ENCODE measurements around the gene BRMS1.

Gene BRMS1

DNA sequence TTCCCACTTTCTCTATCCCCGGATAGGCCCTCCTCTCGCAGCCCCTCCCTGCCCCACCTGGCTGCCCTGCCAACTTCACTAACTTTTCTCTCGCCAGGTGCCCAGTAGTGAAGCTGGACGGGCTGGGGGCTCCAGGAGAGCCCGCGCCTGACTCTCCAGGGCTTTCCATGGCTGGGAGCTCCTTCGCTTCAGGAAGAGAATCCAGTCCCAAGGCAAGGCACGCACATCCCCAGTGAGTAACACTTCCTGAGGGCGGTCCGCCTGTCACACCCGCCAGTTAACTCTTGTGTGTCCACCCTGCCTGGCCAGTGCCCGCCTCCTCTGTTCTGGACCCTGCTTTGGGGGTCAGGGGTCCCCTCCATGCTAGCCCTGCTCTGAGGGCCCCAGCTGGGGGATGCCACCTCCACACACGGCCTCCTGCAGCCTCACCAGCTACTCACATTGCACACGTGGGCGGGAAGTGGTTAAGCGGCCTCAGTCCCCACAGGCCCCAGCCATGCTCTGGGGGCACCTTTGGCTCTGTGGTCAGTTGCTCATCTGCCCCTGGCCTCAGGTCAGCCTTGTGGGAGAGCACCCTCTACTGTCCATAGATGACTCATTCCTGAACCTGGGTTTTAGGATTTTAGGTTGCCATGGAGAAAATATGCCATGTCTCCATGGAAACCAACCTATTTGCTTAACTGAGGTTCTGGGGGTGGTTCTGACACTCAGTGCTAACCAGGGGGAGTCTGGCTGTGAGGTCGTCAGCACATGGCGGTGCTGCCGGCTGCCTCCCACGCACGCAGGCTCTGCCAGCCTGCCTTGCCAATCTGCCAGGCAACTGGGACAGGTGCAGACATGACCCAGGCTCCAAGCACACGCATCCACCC, 8.4 kb downstream of the BRMS1 start, which contains the start of gene RIN1:
RIN1 (minus strand) TSS at position 201 of the 869 bp plus-strand sequence; CDS start at position 169, 32 bp downstream.
- DNase-seq: no peak

DNA sequence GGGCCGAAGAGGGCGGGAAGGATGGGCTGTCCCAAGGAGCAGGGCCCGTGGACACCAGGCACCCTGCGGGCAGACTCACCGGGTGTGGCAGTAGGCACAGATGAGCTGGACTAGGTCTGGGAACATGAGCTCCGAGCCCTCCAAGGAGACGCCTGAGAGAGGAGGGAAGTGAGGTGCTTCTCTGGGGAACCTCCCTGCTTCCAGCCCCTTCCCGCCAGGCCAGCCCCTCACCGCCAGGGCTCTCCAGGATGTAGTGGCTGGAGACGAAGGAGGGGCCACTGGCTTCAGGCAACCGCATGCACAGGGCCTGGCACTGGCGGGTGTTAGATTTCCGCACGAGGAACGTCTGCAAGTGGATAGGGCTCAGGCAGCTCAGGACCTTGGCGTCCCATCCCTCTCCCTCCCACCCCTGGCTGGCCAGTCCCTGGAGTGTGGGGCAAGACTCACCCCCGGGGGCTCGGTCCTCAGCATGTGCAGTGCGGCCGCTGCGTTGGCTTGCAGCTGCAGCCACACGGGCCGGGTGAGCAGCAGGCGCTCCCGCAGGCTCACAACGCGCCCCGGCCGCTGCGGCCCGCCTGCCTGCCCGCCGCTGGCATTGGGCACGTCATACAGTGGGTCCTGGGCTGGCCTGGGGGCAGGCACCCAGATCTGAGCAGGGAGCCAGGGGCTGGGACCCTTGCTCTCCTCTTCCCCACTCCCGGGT, 9.2 kb downstream of the BRMS1 start:
- DNase-seq: no peak

DNA sequence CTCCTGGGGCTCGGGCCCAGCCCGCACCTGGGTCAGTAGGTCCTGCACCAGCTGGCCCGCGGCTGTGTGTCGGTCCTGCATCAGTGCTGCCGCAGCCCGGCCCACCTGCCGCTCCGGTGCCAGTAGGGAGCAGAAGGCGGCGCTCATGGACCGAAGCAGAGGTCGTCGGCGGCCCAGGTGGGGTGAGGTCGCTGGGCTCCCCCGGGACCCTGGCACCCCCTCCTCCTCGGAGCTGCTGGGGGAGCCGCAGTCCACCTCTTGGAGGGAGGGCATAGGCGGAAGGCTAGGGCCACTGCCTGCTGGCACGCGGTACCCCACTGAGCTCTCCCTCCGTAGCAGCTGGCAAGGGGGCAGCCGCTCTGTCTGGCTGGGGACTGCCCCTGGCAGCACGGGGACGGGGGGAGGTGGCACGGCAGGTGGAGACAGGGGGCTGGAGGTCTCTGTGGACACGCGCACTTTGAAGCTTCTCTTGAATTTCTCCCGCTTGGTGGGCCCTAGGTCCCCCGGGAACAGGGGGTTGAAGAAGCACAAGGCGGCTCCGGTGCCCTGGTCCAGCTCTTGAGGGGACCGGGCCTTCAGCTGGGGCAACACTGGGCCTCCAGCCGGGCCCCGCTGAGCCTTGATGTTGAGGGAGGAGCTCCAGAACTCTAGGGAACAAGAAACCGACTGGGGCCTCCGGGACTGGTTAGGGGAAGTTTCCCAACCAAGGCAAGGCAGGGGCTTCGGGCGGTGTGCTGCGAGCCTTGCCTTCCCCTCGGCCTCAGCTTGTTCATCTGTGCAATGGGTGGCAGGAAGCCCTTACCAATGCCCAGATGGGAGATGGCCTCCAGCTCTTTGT, 10.1 kb downstream of the BRMS1 start:
- no peak for DNase-seq

DNA sequence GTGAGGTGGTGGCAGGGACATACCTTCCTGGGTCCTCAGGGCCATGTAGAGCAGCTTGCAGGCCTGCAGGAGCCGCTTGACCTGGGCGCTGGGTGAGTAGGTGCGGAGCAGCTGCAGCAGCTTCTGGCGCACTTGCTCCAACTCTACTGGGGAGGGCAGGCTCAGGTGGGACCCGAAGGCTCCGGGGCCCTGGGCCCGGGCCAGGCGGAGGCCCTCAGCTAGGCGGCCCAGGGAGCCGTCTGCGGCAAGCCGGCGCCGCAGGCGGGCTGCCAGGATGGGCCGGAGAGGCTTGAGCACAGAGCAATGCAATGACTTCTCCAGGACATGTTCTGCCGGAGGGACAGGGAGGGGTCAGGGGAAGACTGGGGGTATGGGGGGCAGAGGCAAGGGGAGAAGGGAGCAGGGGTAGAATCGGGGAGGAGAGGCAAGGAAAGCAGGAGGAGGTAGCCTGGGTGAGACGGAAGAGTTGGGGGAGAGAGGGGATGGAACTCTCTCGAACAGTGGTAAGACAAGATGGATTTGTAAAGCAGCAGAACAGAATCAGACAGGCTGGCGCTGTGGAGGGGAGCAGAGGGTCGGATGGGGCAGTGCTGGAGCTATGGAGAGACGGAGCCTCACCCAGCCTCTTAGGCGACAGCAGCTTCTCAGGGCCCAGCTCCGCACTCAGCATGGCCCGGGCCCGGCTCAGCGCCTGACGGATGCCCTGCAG, 10.9 kb downstream of the BRMS1 start:
- no peak for DNase-seq

DNA sequence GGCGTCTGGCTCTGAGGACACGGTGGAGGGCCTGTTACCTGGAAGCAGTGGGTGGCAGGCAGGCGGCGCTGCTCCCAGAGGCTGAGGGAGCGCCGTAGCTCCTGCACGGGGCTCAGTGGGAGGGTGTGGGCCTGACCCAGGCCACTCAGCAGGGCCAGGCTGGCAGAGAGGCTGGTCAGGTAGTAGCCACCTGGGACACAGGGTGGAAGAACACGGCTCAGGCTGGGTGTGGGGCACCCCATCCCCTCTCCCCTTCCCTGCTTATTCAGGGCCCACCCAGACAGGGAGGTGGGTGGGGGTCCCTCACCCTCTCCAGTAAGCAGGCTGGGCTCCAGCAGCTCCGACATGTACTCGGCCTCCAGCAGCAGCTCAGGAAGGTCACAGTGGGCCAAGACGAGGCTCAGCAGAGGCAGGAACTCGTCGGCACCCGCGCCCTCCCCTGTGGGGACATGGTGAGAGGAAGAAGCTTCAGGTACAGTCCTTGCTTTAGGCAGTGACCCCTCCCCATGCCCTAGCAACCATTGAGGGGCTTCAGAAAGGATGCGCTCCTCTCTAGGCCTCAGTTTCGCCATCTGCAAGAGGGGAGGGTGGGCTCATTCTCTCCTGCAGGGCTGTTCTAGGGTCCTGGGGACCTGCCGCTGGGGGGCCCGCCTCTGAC, 11.6 kb downstream of the BRMS1 start:
- no peak for DNase-seq

DNA sequence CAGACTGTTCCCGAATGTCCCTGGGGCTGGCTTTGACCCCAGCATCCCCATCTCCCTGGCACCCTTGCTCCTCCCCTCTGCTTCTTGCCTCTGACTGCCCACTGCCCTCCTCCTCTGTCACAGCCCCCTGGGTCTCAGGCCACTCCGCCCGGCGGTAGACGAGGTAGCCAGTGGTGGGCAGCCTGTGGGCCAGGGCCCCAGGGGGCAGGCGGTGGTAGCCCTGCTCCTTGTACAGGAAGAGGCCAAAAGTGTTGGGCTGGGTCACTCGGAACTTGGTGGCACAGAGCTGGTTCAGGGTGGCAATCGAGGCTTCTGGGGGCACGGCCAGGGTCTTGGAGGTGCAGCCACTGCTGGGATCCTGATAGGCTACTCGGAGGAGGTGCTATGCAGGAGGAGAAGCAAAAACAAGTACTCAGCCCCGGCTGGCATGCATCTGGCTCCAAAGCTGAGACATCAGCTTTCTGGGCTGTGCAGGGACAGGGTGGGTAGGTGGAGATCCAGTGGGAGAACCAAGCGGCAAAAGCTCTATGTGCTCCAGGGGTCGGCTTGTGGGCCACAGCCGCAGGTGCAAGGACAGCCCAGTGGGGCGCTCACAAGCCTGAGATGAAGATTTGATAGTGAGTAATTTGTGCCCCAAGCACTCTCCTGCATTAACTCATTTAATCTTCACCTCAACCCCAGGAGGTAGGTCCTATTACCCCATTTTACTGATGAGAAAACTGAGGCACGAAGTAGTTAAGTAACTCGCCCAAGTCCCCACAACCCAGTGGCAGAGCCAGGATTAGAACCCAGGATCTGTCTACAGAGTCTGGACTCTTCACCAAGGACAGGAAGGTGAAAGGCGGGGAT, 12.3 kb downstream of the BRMS1 start:
- DNase-seq: no peak

DNA sequence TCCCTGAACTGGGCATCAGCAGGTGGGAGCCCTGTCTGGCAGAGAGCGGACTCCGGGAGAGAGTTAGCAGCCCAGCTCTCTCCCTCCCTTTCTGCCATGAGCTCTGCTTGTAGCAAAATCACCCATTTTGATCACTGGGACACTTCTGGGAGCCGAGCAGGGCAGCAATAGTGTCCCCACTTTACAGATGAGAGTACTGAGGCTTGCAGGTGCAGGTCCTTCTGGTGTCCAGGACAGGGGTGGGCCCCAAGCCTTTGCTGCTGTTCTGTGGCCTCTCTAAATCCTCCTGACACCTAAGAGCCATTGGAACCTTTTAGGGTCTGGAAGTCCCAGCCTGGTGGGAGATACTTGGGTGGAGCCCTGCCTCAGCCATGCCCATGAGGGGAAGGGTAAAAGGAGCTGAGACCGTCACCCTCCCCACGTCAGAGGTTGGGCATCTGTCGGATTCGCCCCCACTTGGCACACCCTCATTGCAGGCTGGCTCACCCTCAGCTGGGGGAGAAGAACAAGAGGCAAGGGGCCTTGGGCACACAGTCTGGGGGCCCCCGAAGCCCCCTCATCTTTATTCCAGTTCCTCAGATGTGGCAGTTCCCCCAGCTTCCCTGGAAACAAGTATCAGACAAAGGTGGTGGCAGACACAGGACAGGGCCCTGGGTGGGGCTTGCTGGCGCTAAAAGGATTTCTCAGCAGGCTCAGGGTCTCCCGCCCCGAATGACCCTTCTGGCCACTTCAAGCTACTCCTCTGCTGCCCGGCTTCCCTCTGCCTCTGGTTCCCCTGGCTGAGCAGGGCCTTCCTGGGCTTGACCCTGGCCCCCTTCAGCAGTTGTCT, 13.1 kb downstream of the BRMS1 start:
- DNase-seq: no peak

DNA sequence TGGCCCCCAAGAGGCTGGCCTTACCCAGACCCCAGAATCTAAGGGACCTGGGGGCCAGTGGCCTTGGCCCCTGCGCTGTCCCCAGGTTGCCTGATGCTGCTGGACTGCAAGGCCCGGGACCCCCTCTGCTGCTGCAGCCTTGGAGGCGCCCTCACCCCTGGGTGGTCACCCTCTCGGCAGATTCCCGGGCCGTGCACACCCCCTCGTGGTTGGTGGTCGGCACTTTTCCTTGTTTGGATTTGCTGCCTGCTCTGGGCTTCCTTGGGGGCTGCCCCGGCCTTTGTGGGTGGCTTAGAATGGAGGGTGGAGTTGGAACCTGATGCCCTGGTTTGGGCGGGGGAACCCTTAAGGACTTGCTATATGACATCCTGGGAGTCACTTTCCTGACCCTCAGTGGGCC, 14.0 kb downstream of the BRMS1 start:
- no peak for DNase-seq

DNA sequence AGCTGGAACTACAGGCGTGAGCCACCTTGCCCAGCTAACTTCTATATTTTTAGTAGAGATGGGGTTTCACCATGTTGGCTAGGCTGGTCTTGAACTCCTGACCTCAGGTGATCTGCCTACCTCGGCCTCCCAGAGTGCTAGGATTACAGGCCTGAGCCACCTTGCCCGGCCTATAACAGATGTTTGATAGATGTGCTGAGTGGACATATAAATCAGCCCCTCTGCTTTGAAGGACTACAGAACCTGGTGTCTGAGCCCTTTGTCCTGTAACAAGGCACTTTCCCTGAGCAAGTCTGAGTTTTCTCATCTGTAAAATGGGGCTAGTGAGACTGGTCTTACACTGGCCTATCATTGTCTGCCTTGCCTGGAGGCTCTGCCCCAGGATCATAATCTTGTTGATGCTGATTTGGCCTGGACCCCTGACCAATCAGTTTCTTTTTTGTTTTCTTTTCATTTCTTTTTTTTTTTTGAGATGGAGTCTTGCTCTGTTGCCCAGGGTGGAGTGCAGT, 15.7 kb downstream of the BRMS1 start:
- no peak for DNase-seq

DNA sequence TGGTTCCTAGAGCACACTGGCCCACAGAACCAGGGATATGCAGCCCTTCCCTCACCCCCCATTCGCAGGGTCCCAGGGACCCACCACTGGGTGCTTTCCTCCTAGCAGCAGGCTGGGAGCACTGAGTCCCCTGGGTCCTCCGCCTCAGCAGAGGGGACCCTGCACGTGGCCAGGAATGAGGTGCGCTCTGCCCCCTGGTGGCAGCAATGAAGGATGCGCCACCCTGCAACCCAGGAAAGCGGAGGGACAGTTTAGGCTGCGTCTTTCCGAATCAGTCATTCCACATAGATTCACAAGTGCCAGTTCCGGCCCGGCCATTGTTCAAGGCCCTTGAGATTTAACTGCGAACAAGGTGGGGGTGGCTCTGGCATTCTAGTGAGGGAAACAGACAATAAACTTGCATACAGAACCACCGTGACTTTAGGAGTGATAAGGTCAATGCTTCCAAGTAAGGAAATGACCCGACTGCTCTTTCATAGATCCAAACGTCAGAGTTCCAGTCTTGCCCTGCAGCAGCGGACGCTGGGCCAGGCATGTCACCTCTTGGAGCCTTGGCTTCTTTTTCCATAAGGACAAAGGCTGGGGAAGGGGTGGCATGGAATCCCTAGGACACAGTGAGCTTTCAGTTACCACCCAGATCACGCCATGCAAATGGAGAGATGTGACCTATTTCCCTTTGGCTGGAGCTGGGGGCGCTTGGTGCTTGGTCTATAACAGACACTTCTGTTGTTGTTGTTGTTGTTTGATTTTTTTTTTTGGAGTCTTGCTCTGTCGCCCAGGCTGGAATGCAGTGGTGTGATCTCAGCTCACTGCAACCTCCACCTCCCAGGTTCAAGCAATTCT, 16.4 kb downstream of the BRMS1 start:
- peak; percentile 31 for DNase-seq

DNA sequence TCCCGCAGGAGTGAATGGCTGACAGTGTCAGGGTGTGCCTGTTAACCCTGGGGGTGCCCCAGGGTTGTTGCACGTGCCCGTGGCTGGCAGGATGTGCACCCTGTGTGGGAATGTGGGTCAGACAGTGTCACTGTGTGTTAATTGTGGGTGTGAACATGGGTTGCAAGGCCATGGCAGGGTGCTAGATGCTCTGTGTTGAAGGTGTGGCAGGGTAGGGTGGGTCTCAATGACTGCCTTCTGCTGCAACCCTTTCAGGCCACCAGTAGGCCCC, 16.9 kb downstream of the BRMS1 start:
- no peak for DNase-seq

DNA sequence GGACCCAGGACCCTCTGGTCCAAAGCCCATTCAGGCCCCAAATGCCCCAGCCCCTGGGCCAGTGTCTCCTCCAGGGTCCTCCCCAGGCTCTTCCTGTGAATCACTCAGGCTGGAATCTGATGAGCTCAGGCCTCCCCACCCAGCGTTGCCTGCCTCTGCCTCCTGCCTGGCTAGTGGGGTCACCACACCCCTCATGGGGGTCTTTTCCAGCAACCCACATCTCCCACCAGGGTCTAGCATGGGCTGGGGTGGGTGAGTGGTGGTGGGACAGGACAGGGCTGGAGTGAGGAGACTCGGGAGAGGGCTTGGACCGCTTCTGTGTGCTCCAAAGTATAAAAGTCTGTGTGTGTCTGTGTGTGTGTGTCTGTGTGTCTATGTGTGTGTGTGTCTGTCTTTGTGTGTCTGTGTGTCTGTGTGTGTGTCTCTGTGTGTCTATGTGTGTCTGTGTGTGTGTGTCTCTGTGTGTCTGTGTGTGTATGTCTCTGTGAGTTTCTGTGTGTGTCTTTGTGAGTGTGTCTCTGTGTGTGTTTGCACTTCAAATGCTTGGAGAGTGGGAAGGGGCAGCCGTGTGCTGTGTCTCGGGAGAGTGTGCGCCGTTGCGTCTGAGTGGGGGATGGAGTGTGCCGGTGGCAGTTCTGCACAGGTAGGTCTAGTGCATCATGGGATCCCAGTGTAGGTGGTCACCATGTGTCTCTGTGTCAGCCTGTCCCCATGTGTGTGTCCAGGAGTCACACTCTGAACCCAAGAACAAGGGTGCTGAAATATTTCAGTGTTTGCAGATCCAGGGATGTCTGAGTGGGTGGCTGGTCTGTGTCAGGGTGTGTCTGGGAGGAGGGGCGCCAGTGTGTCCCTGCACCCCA, 17.5 kb downstream of the BRMS1 start:
- DNase-seq: no peak

DNA sequence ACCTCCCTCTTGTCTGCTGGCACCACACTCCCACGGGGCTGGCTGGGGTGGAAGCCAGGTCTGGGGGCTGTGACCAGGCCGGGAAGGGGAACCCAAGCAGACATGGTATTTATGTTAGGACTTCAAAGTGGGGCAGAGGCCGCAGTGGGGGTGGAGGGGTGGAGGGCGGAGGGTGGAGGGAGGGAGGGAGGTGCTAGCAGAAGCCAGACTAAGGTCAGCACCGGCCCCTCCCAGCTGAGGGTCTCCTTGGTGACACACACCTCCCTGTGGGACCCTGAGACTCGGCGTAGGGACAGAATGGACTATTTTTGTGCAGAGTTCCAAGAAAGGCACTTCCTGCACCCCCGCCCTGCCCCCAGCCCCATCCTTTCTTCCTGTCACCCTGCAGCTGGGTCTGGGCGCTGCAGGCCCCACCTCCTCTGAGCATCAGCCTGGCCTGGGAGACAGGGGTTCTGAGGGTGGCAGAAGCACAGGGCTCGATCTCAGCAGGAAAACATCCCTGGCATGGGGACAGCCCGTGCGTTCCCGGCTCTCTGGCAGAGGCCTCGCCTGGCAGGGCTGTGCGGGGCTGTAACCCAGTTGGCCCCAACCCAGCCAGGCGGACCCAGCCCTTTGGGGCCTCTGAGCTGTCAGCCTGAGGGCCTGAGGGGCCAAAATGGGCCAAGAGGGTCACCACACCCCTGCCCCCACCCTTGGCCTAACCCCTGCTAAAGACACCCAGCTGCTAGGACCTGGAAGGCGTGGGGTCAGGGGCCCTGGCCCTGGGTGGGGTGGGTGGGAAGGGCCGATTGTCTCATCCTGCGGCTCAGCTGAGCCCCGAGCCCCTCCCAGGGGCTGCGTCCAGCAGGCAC, 18.4 kb downstream of the BRMS1 start:
- DNase-seq: no peak

DNA sequence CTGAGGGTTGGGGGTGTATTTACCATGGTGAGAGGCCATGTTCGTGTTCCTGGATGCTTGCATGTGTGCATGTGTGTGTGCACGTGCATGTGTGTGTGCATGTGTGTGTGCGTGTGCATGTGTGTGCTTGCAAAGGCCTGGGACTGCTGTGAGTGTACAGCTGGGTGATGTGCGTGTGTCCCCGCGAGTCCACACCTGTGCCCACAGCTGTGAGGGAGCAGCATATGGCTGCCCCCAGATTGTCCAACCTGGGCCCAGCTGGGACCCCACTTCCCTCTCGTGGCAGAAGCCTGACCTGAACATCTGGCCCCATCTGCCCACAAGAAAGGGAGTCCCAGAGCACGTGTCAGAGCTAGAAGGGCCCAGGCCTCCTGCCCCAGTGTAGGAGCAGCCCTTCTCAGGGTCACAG, 19.6 kb downstream of the BRMS1 start:
- DNase-seq: no peak

DNA sequence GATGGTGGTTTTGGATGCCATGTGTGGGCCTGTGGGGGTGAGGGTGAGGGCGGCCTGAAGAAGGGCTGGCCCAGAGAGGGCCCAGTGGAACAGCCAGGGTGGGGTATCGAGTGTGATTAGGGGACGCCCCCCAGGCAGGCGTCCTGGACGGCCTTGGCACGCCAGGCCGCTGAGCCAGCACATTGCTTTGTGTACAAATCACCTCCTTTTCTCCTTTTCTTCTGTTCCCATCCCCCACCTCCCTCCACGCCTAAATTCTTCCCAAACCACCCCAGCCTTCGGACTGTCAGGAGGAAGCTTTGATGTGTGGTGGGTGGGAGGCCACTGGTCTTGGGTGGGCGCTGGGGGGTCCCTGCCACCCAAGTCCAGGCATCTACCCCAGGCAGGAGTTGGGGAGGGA, 20.2 kb downstream of the BRMS1 start:
- DNase-seq: no peak

DNA sequence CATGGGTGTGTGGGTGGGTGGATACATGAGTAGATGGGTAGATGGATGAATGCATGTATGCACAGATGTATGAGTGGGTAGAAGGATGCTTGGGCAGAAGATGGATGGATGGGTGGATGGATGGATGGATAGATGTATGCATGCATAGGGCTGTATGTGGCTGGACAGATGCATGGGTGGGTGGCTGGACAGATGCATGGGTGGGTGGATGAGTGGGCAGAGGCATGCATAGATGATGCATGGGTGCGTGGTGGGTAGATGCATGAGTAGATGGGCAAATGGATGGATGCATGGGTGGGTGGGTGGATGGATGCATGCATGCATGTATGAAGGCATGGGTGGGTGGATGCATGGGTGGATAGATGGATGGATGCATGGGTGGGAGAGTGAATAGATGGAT, 21.2 kb downstream of the BRMS1 start:
- DNase-seq: no peak

DNA sequence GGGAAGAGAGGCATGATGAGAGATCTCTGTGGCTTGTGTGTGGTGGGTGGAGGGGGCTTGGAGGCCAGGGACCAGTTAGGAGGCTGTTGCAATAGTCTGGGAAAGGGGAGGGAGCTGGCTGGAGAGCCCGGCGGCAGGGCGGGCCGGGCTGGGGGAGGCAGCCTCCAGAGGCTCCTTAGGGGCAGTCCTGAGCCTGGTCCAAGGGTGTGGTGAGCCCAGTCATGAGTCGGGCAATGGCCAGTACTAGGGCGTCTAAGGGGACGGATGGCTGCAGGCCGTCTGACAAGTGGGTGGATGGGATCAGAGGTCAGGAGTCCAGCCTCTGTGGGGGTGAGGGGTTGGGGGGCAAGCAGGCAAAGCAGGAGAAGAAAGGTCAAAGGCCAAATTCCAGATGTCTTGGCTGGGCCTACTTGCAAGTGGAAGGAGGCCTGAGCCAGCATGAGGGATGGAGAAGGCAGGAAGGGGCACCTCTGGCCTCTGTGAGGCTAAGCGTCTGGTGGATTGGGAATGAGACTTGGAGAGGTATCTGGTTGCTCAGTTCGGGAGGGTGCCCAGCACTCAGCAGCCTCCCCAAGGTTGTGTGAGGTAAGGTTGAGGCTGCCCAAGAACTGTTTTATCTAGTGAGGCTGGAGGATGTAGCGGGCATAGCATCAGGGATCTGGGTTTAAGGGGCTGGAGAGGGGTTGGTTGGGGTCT, 22.0 kb downstream of the BRMS1 start:
- DNase-seq: no peak
